Caco-2 (cell line): ENCODE measurements around the gene CAVIN1. TPM values are rescaled to one million over a fixed set of nuclear protein-coding genes. Genes with fewer than 3 reads are reported as not detected.
"Not testable (repeated sequence)": the region's sequence is repeated elsewhere in the genome, so short reads cannot be mapped to it uniquely, and the experiment has no call there.

Experiments used
- BruUV-seq: library from RNA; stranded (reverse); fragments of 400-500 nt; replicated peaks from 2 replicates; lab custom pipeline; 2021; lab: Mats Ljungman, UMichigan
- CTCF ChIA-PET: fragments of 300-600 bp; sonication (Branson Sonifier 250); formaldehyde crosslinking; loops from one replicate; lab custom pipeline; 2022; ENCODE audit warnings: antibody characterized with exemption; lab: Charles Lee
- POLR2A ChIA-PET: fragments of 300-600 bp; sonication (Branson Sonifier 250); formaldehyde crosslinking; loops from one replicate; lab custom pipeline; 2022; ENCODE audit warnings: antibody characterized with exemption; lab: Charles Lee
- DNase-seq, 2 experiments: peaks; one replicate each; pipeline versions ENCODE4 v3.0.0 to v3.0.0-alpha.2; 2020 to 2022
- H3K27me3 ChIP-seq: replicated peaks from 2 replicates; pipeline ENCODE4 v1.6.0; 2011; ENCODE audit warnings: low read length; ENCODE audit not compliant: control insufficient read depth, insufficient read depth
- H3K36me3 ChIP-seq: 2 replicates; pipeline ENCODE4 v1.5.1; 2011; ENCODE audit warnings: low read length; ENCODE audit not compliant: control insufficient read depth, insufficient read depth
- H3K4me1 ChIP-seq: fragments of 250-450 bp; sonication (Bioruptor Pico); 2 replicates; pipeline ENCODE4 v1.5.1; 2020; ENCODE audit warnings: mild to moderate bottlenecking
- H3K4me3 ChIP-seq: 2 replicates; pipeline ENCODE4 v1.5.1; 2011; ENCODE audit warnings: low read depth, mild to moderate bottlenecking, control low read depth, low read length
- H3K9me3 ChIP-seq: fragments of 250-450 bp; sonication (Bioruptor Pico); 2 replicates; pipeline ENCODE4 v1.5.1; 2020; ENCODE audit warnings: mild to moderate bottlenecking, moderate library complexity
- H3K27ac Mint-ChIP-seq: one replicate; pipeline ENCODE4 v1.8.0; 2022; ENCODE audit warnings: mixed read lengths; ENCODE audit not compliant: unreplicated experiment
- H3K27me3 Mint-ChIP-seq: one replicate; pipeline ENCODE4 v1.8.0; 2022; ENCODE audit warnings: mixed read lengths; ENCODE audit not compliant: insufficient read depth, unreplicated experiment
- H3K36me3 Mint-ChIP-seq: one replicate; pipeline ENCODE4 v1.8.0; 2022; ENCODE audit warnings: mild to moderate bottlenecking, mixed read lengths; ENCODE audit not compliant: insufficient read depth, unreplicated experiment
- H3K4me1 Mint-ChIP-seq: one replicate; pipeline ENCODE4 v1.8.0; 2022; ENCODE audit warnings: low read depth, mixed read lengths; ENCODE audit not compliant: unreplicated experiment
- H3K4me3 Mint-ChIP-seq: one replicate; pipeline ENCODE4 v1.8.0; 2022; ENCODE audit warnings: mild to moderate bottlenecking, moderate library complexity, mixed read lengths; ENCODE audit not compliant: unreplicated experiment
- H3K9me3 Mint-ChIP-seq: one replicate; pipeline ENCODE4 v1.8.0; 2022; ENCODE audit warnings: mixed read lengths; ENCODE audit not compliant: unreplicated experiment
- intact Hi-C: fragments of 100-400 bp; cut with micrococcal nuclease; formaldehyde crosslinking; loops from one replicate; pipeline ENCODE4 v1.10.0; 2022; ENCODE audit not compliant: unreplicated experiment
- total RNA-seq: library from RNA; stranded (reverse); gene quantifications from 2 replicates; pipeline ENCODE4 v1.2.3, GENCODE V29; 2022
- TF ChIP-seq, protein P1 (sequence below), 2 experiments: fragments of 200-600 bp in 1 of 2; IDR thresholded peaks; 1 replicate in 1 of 2; 2 replicates in 1 of 2; pipeline versions ENCODE4 v1.5.1 to v1.8.0; 2011 to 2022; ENCODE audit warnings: antibody characterized with exemption in 1 of 2, control low read depth in 1 of 2, inconsistent platforms in 1 of 2, low read depth in 1 of 2, low read length in 1 of 2, mild to moderate bottlenecking in 1 of 2, moderate library complexity in 1 of 2; ENCODE audit not compliant: insufficient read depth in 1 of 2, severe bottlenecking in 1 of 2, unreplicated experiment in 1 of 2

The CAVIN1 gene
- total RNA-seq, 1 experiment from 2014 or later = 173 TPM

DNA sequence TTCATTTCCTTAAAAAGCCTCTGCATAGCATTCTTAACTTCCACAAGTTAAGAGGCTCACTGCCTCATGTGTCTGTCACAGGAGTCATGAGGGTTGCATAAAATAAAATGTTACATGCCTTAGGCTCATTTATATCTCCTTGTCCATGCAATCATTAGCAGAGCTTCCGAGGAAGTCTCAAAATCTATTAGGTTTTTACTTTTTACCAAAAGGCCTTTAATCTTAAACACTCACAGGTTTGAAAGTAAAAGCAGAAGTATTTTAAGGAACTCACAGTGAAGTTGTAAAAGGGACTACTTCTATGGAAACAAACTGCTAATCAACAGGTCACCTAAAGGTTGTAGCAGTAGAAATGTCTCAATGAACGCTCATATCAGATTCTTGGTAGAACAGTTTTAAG, 30.4 kb upstream of the CAVIN1 start:
- Mint-ChIP-seq H3K36me3 (peaks cover 7% of the 10 kb centered on the region), H3K27ac (no peak overlapping the region), H3K9me3 (no peaks in the 10 kb centered on the region), H3K4me3 (no peak overlapping the region), H3K4me1 (peaks cover 14% of the 10 kb centered on the region), H3K27me3 (no peaks in the 10 kb centered on the region)
- no TSS peak for BruUV-seq
- TF ChIP-seq, protein P1, sequence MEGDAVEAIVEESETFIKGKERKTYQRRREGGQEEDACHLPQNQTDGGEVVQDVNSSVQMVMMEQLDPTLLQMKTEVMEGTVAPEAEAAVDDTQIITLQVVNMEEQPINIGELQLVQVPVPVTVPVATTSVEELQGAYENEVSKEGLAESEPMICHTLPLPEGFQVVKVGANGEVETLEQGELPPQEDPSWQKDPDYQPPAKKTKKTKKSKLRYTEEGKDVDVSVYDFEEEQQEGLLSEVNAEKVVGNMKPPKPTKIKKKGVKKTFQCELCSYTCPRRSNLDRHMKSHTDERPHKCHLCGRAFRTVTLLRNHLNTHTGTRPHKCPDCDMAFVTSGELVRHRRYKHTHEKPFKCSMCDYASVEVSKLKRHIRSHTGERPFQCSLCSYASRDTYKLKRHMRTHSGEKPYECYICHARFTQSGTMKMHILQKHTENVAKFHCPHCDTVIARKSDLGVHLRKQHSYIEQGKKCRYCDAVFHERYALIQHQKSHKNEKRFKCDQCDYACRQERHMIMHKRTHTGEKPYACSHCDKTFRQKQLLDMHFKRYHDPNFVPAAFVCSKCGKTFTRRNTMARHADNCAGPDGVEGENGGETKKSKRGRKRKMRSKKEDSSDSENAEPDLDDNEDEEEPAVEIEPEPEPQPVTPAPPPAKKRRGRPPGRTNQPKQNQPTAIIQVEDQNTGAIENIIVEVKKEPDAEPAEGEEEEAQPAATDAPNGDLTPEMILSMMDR (IDR thresholded peaks at IDR 0.05; ENCODE audit: insufficient read depth in 1 of 2, low read depth in 1 of 2, low read length in 1 of 2, severe bottlenecking in 1 of 2, unreplicated experiment in 1 of 2) = no peak
- no peaks in the 10 kb centered on the region for H3K9me3 ChIP-seq
- CTCF ChIA-PET = no interaction called here
- no peaks in the 10 kb centered on the region for H3K27me3 ChIP-seq
- no peak overlapping the region for H3K4me3 ChIP-seq
- no peak for DNase-seq
- intact Hi-C loops = no loop called here
- H3K36me3 ChIP-seq = no peaks in the 10 kb centered on the region
- peaks cover 11% of the 10 kb centered on the region for H3K4me1 ChIP-seq
- POLR2A ChIA-PET = no interaction called here

DNA sequence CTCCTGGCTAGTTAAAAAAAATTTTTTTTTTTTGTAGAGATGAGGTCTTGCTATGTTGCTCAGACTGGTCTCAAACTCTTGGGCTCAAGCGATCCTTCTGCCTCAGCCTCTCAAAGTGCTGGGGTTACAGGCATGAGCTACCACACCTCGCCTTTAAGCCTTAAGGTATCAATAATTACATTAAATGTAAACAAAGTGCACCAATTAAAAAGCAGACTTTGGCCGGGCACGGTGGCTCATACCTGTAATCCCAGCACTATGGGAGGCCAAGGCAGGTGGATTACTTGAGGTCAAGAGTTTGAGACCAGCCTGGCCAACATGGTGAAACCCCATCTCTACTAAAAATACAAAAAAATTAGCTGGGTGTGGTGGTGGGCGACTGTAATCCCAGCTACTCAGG, 28.2 kb upstream of the CAVIN1 start:
- H3K36me3 Mint-ChIP-seq, H3K9me3 Mint-ChIP-seq, CTCF ChIA-PET, H3K36me3 ChIP-seq, H3K27me3 Mint-ChIP-seq, BruUV-seq, H3K27ac Mint-ChIP-seq, H3K4me1 Mint-ChIP-seq, H3K4me1 ChIP-seq, H3K27me3 ChIP-seq, H3K9me3 ChIP-seq, DNase-seq, H3K4me3 ChIP-seq, intact Hi-C loops, H3K4me3 Mint-ChIP-seq, POLR2A ChIA-PET: not testable (repeated sequence)

GRCh38 chr17:42449838-42450237, 26.8 kb upstream of the CAVIN1 start:
- H3K9me3 ChIP-seq, H3K36me3 ChIP-seq, H3K36me3 Mint-ChIP-seq, H3K4me1 Mint-ChIP-seq, DNase-seq, BruUV-seq, H3K4me3 ChIP-seq, POLR2A ChIA-PET, CTCF ChIA-PET, H3K27me3 Mint-ChIP-seq, intact Hi-C loops, H3K9me3 Mint-ChIP-seq, H3K4me1 ChIP-seq, H3K4me3 Mint-ChIP-seq, H3K27me3 ChIP-seq: not testable (repeated sequence)
- H3K27ac Mint-ChIP-seq = peak overlapping the region; percentile 28

DNA sequence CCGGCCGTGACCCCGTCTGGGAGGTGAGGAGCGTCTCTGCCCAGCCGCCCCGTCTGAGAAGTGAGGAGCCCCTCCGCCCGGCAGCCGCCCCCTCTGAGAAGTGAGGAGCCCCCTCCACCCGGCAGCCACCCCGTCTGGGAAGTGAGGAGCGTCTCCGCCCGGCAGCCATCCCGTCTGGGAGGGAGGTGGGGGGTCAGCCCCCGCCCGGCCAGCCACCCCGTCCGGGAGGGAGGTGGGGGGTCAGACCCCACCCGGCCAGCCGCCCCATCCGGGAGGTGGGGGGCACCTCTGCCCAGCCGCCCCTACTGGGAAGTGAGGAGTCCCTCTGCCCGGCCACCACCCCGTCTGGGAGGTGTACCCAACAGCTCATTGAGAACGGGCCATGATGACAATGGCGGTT, 26.1 kb upstream of the CAVIN1 start:
- CTCF ChIA-PET, POLR2A ChIA-PET, H3K4me3 Mint-ChIP-seq, BruUV-seq, H3K4me1 ChIP-seq, DNase-seq, H3K36me3 Mint-ChIP-seq, H3K4me1 Mint-ChIP-seq, intact Hi-C loops, H3K9me3 ChIP-seq, H3K9me3 Mint-ChIP-seq, H3K27me3 Mint-ChIP-seq, H3K27ac Mint-ChIP-seq, H3K27me3 ChIP-seq, H3K4me3 ChIP-seq, H3K36me3 ChIP-seq: not testable (repeated sequence)
